ENCODE results near the gene KRT39. TPM values are rescaled to one million over a fixed set of nuclear protein-coding genes. Genes with fewer than 3 reads are reported as not detected.

KRT39 gene
- total RNA-seq: under 1 TPM in 1 of 3 donors, not detected in 2; 0.52 TPM
- long read RNA-seq, donor 1: 0 reads
- long read RNA-seq, donor 2: 0 reads

DNA sequence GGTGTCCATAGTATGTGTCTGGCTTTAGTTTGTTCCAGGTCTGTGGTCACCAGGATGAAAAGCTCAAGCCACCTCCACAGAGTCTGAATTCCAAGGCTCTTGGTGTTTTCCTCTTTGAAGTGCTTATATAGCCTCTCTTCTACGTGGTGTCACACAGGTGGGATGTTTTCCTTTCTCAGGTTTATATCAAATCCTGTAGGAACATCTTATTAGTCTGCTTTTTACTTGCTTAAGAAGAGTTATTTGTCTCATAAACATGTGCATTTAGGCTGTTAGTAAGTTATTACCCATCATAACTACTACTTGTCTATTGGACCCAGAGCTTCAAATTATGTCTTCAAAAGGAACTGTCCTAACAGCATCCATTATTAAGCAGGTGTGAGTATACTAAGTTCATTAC, at the start of gene KRT39:
KRT39 (minus strand) TSS at position 101 of the 400 bp plus-strand sequence; CDS start at position 9, 92 bp downstream.
- Histone ChIP-seq H3K9me3 (no peaks in the 10 kb centered on the region), H3K4me1 (ENCODE audit: low read depth) (no peaks in the 10 kb centered on the region), H3K4me3 (no peak within 1 kb of the TSS), H3K36me3 (ENCODE audit: low read depth) (no peaks in the 10 kb centered on the region)
- intact Hi-C loops (cut with DNase I, micrococcal nuclease): no loop called here
- no peak for DNase-seq
- ATAC-seq: no peak
- TF ChIP-seq, protein P1, sequence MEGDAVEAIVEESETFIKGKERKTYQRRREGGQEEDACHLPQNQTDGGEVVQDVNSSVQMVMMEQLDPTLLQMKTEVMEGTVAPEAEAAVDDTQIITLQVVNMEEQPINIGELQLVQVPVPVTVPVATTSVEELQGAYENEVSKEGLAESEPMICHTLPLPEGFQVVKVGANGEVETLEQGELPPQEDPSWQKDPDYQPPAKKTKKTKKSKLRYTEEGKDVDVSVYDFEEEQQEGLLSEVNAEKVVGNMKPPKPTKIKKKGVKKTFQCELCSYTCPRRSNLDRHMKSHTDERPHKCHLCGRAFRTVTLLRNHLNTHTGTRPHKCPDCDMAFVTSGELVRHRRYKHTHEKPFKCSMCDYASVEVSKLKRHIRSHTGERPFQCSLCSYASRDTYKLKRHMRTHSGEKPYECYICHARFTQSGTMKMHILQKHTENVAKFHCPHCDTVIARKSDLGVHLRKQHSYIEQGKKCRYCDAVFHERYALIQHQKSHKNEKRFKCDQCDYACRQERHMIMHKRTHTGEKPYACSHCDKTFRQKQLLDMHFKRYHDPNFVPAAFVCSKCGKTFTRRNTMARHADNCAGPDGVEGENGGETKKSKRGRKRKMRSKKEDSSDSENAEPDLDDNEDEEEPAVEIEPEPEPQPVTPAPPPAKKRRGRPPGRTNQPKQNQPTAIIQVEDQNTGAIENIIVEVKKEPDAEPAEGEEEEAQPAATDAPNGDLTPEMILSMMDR (IDR thresholded peaks at IDR 0.05): no peak

- intact Hi-C loops (cut with DNase I, micrococcal nuclease): no loop called here
- no peak overlapping the region for H3K4me3 ChIP-seq
- TF ChIP-seq, protein P1 (IDR thresholded peaks at IDR 0.05): no peak
Observed at GRCh38 chr17:41015454-41015853, 48.7 kb upstream of the KRT39 start.

GRCh38 chr17:41013606-41014005, 46.9 kb upstream of the KRT39 start:
- intact Hi-C loops (cut with DNase I, micrococcal nuclease): no loop called here

More at GRCh38 chr17:41015454-41015853, 48.7 kb upstream of the KRT39 start:
- ATAC-seq (no peak), DNase-seq (no peak)
- H3K4me1 ChIP-seq (ENCODE audit: low read depth): no peaks in the 10 kb centered on the region
- H3K9me3 ChIP-seq: no peaks in the 10 kb centered on the region
- no peaks in the 10 kb centered on the region for H3K36me3 ChIP-seq (ENCODE audit: low read depth)

DNA sequence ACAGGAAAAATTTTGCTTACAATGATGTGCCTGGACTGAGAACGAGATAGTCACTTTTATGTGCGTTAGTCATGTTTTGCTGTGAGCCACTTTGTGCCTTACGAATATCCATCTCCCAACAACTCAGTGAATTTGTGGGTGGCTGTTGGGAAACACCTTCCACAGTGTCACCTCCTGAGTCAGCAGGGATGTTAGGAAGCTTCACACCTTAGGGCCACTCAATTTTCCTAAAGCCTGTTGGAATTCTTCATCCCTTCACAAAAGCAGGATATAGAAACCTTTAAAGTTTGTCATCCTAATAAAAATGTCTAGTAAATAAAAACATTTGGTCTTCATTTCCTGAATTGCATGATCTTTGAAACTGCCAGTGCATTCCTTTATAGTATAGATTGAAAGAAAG, 46.4 kb upstream of the KRT39 start:
- ATAC-seq: no peak
- H3K4me1 ChIP-seq (ENCODE audit: low read depth): no peaks in the 10 kb centered on the region

More at GRCh38 chr17:41013606-41014005, 46.9 kb upstream of the KRT39 start:
- Histone ChIP-seq H3K4me3 (no peak overlapping the region), H3K36me3 (ENCODE audit: low read depth) (no peaks in the 10 kb centered on the region), H3K4me1 (ENCODE audit: low read depth) (no peaks in the 10 kb centered on the region), H3K9me3 (no peaks in the 10 kb centered on the region)
- ATAC-seq (no peak), DNase-seq (no peak)
- TF ChIP-seq, protein P1 (IDR thresholded peaks at IDR 0.05): no peak

DNA sequence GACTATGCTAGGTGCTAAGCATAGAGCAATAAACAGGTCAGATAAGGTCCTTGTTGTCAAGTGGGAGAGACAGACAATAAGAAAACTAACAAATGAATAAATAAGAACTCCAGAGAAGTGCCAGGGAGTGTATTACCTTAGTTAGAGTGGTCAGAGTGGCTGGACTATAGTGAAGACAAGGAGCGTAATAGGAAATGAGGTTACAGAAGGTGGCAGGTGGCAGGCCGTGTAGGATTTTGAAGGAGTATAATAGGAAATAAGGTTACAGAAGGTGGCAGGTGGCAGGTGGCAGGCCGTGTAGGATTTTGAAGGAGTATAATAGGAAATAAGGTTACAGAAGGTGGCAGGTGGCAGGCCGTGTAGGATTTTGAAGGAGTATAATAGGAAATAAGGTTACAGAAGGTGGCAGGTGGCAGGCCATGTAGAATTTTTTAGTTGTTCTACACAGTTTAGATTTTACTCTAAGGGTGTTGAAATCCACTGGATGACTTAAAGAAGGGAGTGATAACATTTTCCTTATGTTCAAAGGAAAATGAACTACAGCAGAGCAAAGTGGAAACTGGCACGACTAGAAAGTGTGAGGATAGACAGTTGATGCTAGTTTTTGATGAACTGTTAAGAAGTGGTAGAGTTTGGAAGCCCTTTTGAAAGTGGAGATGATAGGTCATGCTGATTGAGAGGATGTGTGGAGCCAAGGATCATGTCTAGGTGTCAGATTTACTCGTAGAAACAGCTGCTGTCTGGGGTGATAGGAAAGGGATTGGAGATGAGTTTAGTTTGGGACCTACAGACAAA, 45.8 kb upstream of the KRT39 start:
- Histone ChIP-seq H3K9me3 (no peaks in the 10 kb centered on the region), H3K36me3 (ENCODE audit: low read depth) (no peaks in the 10 kb centered on the region), H3K4me3 (no peak overlapping the region), H3K4me1 (ENCODE audit: low read depth) (no peaks in the 10 kb centered on the region)
- TF ChIP-seq, protein P1 (IDR thresholded peaks at IDR 0.05): no peak
- ATAC-seq (no peak), DNase-seq (no peak)
- intact Hi-C loops (cut with DNase I, micrococcal nuclease): no loop called here

More for the DNA sequence above, 46.4 kb upstream of the KRT39 start:
- TF ChIP-seq, protein P1 (IDR thresholded peaks at IDR 0.05): no peak
- Histone ChIP-seq H3K9me3 (no peaks in the 10 kb centered on the region), H3K36me3 (ENCODE audit: low read depth) (no peaks in the 10 kb centered on the region), H3K4me3 (no peak overlapping the region)
- intact Hi-C loops (cut with DNase I, micrococcal nuclease): no loop called here
- DNase-seq: no peak
